ENCODE results near the gene CFDP1. TPM values are rescaled to one million over a fixed set of nuclear protein-coding genes. Genes with fewer than 3 reads are reported as not detected.
A peak's percentile ranks its signal among the peaks of the same experiment; 100 is the strongest.
"Not testable (repeated sequence)": the region's sequence is repeated elsewhere in the genome, so short reads cannot be mapped to it uniquely, and the experiment has no call there.

The CFDP1 gene
- total RNA-seq, 2 experiments from 2014 or later = 35.1 to 36.2 TPM

DNA sequence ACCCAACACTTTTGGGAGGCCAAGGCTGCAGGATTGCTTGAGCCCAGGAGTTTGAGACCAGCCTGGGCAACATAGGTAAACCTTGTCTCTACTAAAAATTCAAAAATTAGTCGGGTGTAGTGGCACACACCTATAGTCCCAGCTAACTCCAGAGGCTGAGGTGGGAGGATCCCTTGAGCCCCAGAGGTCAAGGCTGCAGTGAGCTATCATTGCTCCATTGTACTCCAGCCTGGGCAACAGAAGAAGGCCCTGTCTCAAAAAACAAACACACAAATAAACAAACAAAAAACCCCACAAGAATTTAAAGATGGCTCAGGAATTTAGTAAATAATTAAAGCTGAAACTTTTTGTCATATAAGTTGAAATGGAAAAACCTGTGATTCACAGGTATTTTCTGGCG lies 33.5 kb upstream of the CFDP1 start:
- Mint-ChIP-seq H3K27me3 (no peaks in the 10 kb centered on the region), H3K9me3 (no peaks in the 10 kb centered on the region), H3K36me3 (ENCODE audit: low read depth) (peaks cover 6% of the 10 kb centered on the region), H3K27ac (no peak overlapping the region), H3K4me1 (peaks cover 23% of the 10 kb centered on the region), H3K4me3 (no peak overlapping the region)
- DNase-seq = no peak
- POLR2A ChIA-PET = interaction anchor here (0.7 kb wide), 1 partner anchor 33 kb away, joined by 3 read pairs; the partner anchor contains the start of gene CFDP1
- CTCF ChIA-PET = interaction anchor here (0.6 to 2.0 kb wide), 4 partner anchors 33 to 267 kb away, joined by 4 to 11 read pairs (median 5); partner anchors contain the start of gene CFDP1

DNA sequence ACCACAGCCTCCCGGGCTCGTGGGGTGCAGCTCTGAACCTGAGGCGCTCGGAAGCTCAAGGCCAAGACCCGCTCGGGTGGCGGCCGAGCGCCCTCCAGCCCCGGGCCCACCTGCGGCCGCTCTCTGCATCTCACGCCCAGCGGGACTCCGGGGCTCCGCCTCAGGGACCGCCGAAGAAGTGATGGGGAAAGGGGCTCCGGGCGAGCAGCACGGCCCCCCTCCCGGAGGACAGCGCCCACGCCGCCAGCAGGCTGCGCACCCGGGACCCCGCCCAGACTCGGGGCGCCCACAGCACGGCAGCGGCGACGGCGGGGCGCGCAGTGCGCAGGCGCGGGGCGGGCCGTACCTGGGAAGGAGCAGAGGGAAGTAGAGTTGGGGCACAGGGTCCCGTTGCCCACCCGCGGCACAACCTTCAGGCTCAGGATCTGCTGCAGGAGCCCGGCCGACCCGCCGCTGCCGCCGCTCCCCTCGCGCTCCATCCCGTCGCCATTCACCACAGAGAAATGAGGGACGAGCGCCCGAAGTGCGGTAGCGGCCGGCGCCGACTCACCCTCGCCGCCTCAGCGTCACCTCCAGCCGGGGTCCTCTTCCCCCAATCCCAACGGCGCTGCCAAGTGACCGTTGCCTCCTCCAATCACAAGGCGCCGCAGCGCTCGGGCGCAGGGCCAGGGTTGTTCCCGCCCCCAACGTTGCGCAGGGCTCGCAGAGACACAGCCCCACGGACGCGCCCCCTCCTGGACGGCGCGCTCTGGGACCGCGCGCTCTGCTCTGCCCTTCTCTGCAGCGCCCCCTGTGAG lies 31.0 kb upstream of the CFDP1 start, which contains the start of gene TMEM170A:
TMEM170A (minus strand) TSS at position 568 of the 797 bp plus-strand sequence; CDS start at position 479, 89 bp downstream.
- Mint-ChIP-seq H3K4me1 (peaks cover 42% of the 10 kb centered on the region), H3K27me3 (no peaks in the 10 kb centered on the region), H3K36me3 (ENCODE audit: low read depth) (peaks cover 16% of the 10 kb centered on the region), H3K4me3 (peak within 1 kb of the TSS; percentile 90), H3K27ac (peak within 1 kb of the TSS; percentile 92), H3K9me3 (no peaks in the 10 kb centered on the region)
- ChIA-PET POLR2A (interaction anchor here (0.6 to 3.5 kb wide), 11 partner anchors 9 to 1167 kb away, joined by 3 to 28 read pairs (median 4); partner anchors contain the start of genes ADAT1, CFDP1, GABARAPL2 and KARS1), CTCF (interaction anchor here (0.7 to 3.5 kb wide), 23 partner anchors 8 to 390 kb away, joined by 3 to 50 read pairs (median 5); partner anchors contain the start of genes ADAT1, CFDP1, KARS1 and TERF2IP)
- peak; percentile 99 for DNase-seq

DNA sequence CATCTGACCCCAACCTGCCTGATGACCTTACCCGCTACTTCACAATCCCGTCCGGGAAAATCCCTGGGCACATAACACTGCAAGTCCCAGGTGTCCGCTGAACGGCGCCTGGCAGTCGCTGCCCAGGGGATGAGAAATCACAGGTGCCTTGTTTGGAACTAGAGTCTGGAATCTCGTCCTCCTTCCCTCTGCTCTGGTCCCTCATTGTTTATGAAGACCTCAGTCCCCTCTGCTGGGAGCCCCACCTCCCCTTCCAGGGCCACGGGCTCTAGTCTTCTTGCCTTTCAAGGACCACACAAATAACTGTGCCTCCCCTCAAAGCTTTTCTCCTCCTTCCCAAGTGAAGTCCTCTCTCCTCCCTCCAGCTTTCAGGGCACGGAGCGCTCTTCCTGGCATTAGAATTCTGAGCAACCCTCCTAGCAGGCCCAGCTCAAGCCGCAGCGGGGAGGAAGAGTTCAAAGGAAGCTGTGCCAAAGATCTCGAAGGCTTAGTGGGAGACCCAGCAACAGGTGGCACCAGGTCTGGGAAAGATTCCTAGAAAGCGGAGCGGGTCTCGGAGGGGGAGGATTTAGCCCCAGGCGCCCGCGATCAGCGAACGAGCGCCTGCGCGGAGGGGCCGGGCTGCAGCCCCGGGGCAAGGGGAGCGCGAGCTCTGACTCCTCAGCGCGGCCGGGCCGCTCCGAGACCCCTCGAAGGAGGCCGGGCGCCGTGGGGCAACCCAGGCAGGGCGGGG lies 30.3 kb upstream of the CFDP1 start:
- H3K36me3 Mint-ChIP-seq (ENCODE audit: low read depth) = peaks cover 16% of the 10 kb centered on the region
- CTCF ChIA-PET = interaction anchor here (0.7 to 3.5 kb wide), 10 partner anchors 9 to 389 kb away, joined by 3 to 50 read pairs (median 4); partner anchors contain the start of genes CFDP1, KARS1 and TERF2IP
- H3K4me1 Mint-ChIP-seq = peaks cover 42% of the 10 kb centered on the region
- peak overlapping the region; percentile 90 for H3K4me3 Mint-ChIP-seq
- H3K9me3 Mint-ChIP-seq, H3K27me3 Mint-ChIP-seq: not testable (repeated sequence)
- peak; percentile 43 for DNase-seq
- POLR2A ChIA-PET = interaction anchor here (0.6 to 3.5 kb wide), 12 partner anchors 8 to 1166 kb away, joined by 3 to 28 read pairs (median 4); partner anchors contain the start of genes ADAT1, CFDP1, GABARAPL2 and KARS1
- H3K27ac Mint-ChIP-seq = peak overlapping the region; percentile 92

DNA sequence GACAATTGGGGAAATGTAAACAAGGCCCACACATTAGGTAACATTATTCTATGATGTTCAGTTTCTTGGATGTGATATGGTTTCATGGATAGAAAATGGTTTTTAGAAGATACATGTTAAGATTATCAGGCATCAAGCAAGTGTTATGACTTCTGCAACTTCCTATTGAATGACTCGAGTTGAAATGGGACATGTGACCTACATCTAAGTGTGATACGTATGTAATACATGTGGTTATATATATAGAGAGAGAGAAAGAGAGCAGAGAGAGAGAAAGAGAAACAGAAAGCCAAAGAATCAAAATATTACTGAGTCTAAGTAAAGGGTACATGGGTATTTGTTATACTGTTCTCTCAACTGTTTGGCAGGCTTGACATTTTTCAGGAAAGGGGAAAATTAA lies 29.5 kb upstream of the CFDP1 start:
- peak overlapping the region; percentile 92 for H3K27ac Mint-ChIP-seq
- H3K4me1 Mint-ChIP-seq = peaks cover 42% of the 10 kb centered on the region
- POLR2A ChIA-PET = interaction anchor here (3.5 kb wide), 1 partner anchor 29 kb away, joined by 28 read pairs; the partner anchor contains the start of gene CFDP1
- CTCF ChIA-PET = interaction anchor here (0.8 to 3.5 kb wide), 2 partner anchors 10 to 29 kb away, joined by 3 to 50 read pairs; partner anchors contain the start of gene CFDP1
- H3K36me3 Mint-ChIP-seq (ENCODE audit: low read depth) = peaks cover 18% of the 10 kb centered on the region
- peak overlapping the region; percentile 90 for H3K4me3 Mint-ChIP-seq
- no peak for DNase-seq
- no peaks in the 10 kb centered on the region for H3K27me3 Mint-ChIP-seq
- H3K9me3 Mint-ChIP-seq = no peaks in the 10 kb centered on the region

DNA sequence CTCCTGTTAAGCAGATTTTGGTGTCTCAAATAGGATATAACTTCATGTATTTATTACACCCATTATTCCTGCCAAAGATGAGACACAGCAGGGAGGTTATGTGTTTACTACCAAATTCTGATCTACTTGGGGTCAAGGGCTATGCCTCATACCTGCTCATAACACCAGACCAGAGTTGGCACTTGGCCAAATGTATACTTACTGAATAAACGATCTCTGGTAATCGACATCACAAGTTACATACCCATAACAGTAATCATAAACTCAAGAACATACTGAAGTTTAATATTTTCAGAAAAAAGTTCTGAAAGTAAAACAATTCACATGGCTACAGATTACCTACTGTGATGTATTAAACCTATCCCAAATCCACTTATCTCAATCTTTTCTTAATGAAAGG lies 28.3 kb upstream of the CFDP1 start:
- Mint-ChIP-seq H3K4me1 (peaks cover 46% of the 10 kb centered on the region), H3K4me3 (no peak overlapping the region), H3K27me3 (no peaks in the 10 kb centered on the region), H3K9me3 (no peaks in the 10 kb centered on the region), H3K36me3 (ENCODE audit: low read depth) (peaks cover 18% of the 10 kb centered on the region), H3K27ac (no peak overlapping the region)
- CTCF ChIA-PET = no interaction called here
- DNase-seq = no peak
- POLR2A ChIA-PET = no interaction called here

DNA sequence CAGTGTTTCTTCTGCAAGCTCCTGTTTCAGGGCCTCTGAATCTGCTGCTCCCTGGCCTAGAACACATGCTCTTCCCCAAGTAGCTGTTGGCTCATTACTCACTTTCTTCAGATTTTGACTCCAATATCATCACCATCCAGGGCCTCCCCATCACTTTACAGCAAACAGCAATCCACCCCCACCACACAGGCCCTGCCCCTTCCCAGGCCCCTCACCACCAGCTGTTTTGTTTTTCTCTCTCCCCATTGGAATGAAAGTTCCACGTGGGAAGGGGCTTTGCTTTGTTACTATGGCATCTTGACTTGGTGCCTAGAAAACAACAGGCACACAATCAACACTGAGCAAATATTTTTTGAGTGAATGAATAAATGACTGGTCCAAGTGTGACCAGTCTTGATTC lies 27.1 kb upstream of the CFDP1 start:
- no peaks in the 10 kb centered on the region for H3K27me3 Mint-ChIP-seq
- ChIA-PET POLR2A (interaction anchor here (1.2 kb wide), 1 partner anchor 27 kb away, joined by 5 read pairs; the partner anchor contains the start of gene CFDP1), CTCF (no interaction called here)

DNA sequence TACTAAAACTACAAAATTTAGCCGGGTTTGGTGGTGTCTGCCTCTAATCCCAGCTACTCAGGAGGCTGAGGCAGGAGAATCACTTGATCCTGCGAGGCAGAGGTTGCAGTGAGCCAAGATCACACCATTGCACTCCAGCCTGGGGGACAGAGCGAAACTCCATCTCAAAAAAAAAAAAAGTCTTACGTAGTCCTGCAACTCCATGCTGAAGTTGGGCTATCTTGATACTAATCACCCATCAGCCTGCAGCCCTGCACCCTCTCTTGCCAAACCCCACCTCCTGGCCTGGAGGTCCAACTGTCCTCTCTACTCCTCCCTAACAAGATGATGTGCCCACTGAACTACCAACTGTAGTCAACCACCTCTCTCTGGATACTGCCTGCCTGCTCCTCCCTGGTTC lies 26.4 kb upstream of the CFDP1 start:
- Mint-ChIP-seq H3K9me3 (no peaks in the 10 kb centered on the region), H3K27ac (no peak overlapping the region), H3K4me1 (peaks cover 43% of the 10 kb centered on the region), H3K36me3 (ENCODE audit: low read depth) (peaks cover 18% of the 10 kb centered on the region), H3K27me3 (no peaks in the 10 kb centered on the region), H3K4me3 (no peak overlapping the region)
- POLR2A ChIA-PET = interaction anchor here (1.2 kb wide), 1 partner anchor 26 kb away, joined by 5 read pairs; the partner anchor contains the start of gene CFDP1
- no peak for DNase-seq
- CTCF ChIA-PET = no interaction called here

More for the DNA sequence above, 27.1 kb upstream of the CFDP1 start:
- H3K36me3 Mint-ChIP-seq (ENCODE audit: low read depth) = peaks cover 18% of the 10 kb centered on the region
- no peak for DNase-seq
- H3K9me3 Mint-ChIP-seq = no peaks in the 10 kb centered on the region
- no peak overlapping the region for H3K4me3 Mint-ChIP-seq
- peaks cover 46% of the 10 kb centered on the region for H3K4me1 Mint-ChIP-seq
- H3K27ac Mint-ChIP-seq = no peak overlapping the region

DNA sequence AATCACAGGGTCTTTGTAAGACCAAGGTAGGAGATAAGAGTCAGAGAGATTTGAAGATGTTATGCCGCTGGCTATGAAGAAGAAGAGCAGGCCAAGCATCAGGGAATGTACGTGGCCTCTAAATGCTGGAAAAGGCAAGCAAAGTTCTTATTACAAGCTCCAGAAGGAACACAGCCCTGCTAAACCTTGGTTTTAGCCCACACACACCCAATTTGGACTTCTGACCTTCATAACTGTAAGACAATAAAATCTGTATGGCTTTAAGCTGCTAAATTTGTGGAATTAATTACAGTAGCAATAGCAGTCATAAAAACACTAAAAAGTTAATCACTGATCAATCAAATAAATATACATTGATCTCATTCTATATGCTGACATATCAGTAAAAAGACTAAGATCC lies 25.1 kb upstream of the CFDP1 start:
- Mint-ChIP-seq H3K27ac (no peak overlapping the region), H3K9me3 (no peaks in the 10 kb centered on the region), H3K36me3 (ENCODE audit: low read depth) (peaks cover 15% of the 10 kb centered on the region), H3K4me3 (no peak overlapping the region), H3K4me1 (peaks cover 40% of the 10 kb centered on the region), H3K27me3 (no peaks in the 10 kb centered on the region)
- CTCF ChIA-PET = no interaction called here
- POLR2A ChIA-PET = no interaction called here
- no peak for DNase-seq

DNA sequence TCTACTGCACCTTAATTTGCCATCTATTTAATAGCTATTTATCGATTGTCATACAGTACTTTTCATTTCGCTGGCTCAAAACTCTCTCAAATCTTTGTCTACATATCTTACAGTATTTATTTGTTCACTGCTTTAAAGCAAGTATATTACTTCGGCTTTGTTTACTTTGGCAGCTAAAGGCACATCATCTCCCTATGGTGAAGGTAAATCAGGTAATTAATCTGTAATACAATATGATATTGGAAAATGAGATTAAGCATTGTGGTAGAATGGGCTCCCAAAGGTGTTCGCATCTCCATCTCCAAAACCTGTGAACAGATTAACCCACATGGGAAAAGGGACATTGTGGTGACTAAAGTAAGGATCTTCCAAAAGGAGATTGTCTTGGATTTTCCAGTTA lies 24.7 kb upstream of the CFDP1 start:
- no peaks in the 10 kb centered on the region for H3K9me3 Mint-ChIP-seq
- H3K4me1 Mint-ChIP-seq = peaks cover 36% of the 10 kb centered on the region
- no peak for DNase-seq
- H3K4me3 Mint-ChIP-seq = no peak overlapping the region
- H3K27me3 Mint-ChIP-seq = no peaks in the 10 kb centered on the region
- H3K27ac Mint-ChIP-seq = no peak overlapping the region
- POLR2A ChIA-PET = interaction anchor here (1.4 kb wide), 1 partner anchor 25 kb away, joined by 3 read pairs; the partner anchor contains the start of gene CFDP1
- CTCF ChIA-PET = interaction anchor here (1.0 kb wide), 1 partner anchor 58 kb away, joined by 3 read pairs; no protein-coding TSS in a partner anchor
- peaks cover 15% of the 10 kb centered on the region for H3K36me3 Mint-ChIP-seq (ENCODE audit: low read depth)

DNA sequence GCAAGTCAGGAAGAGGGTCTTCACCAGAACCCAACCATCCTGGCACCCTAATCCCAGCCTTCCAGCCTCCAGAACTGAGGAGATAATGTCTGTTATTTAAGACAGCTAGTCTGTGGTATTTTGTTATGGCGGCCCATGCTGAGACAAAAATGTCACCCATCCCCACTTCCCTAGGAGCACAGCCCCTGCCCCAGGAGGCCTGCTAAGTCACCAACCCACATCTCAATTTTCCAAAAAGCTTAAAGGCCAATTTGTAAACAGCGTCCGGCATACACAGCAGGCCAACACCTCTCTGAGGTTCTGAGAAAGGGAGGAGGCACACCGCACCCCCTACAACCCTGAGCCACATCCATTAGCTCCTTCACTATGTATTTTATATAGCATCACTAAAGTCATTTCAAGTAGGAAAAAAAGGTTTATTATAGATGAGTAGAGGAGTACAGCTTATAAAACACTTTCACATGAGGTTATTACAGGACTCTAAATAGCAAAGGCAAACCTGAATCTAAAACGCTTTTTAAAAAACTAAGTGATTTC lies 24.2 kb upstream of the CFDP1 start:
- H3K4me3 Mint-ChIP-seq = no peak overlapping the region
- CTCF ChIA-PET = interaction anchor here (1.0 to 1.9 kb wide), 2 partner anchors 24 to 59 kb away, joined by 3 to 4 read pairs; partner anchors contain the start of gene CFDP1
- H3K27me3 Mint-ChIP-seq = no peaks in the 10 kb centered on the region
- H3K27ac Mint-ChIP-seq = no peak overlapping the region
- DNase-seq = no peak
- H3K36me3 Mint-ChIP-seq (ENCODE audit: low read depth) = peaks cover 12% of the 10 kb centered on the region
- H3K4me1 Mint-ChIP-seq = peaks cover 31% of the 10 kb centered on the region
- no peaks in the 10 kb centered on the region for H3K9me3 Mint-ChIP-seq
- POLR2A ChIA-PET = interaction anchor here (1.4 kb wide), 1 partner anchor 24 kb away, joined by 3 read pairs; the partner anchor contains the start of gene CFDP1

DNA sequence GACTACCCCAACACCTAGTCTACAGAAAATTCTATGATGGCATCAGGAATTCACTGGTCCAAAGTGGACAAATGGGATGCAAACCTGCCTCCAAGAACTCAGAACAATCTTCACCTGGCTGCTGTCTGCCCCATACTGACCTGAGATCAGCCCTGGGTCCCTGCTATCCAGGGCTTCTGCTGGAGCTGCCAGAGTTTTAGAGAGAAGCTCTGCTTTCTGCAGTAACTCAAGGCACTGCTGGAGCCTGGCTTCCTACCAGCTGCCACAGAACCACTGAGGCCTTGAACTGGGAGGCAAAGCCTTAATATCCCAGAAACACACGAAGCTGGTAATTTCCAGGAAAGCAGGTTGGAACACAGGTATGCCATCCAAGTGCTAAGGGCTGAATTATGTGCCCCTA lies 23.7 kb upstream of the CFDP1 start:
- no peaks in the 10 kb centered on the region for H3K27me3 Mint-ChIP-seq
- H3K9me3 Mint-ChIP-seq = no peaks in the 10 kb centered on the region
- no peak overlapping the region for H3K27ac Mint-ChIP-seq
- no peak overlapping the region for H3K4me3 Mint-ChIP-seq
- POLR2A ChIA-PET = interaction anchor here (1.4 kb wide), 1 partner anchor 24 kb away, joined by 3 read pairs; the partner anchor contains the start of gene CFDP1
- peaks cover 12% of the 10 kb centered on the region for H3K36me3 Mint-ChIP-seq (ENCODE audit: low read depth)
- H3K4me1 Mint-ChIP-seq = peaks cover 25% of the 10 kb centered on the region
- CTCF ChIA-PET = interaction anchor here (0.6 to 1.9 kb wide), 3 partner anchors 23 to 61 kb away, joined by 3 to 4 read pairs (median 4); partner anchors contain the start of gene CFDP1
- no peak for DNase-seq

DNA sequence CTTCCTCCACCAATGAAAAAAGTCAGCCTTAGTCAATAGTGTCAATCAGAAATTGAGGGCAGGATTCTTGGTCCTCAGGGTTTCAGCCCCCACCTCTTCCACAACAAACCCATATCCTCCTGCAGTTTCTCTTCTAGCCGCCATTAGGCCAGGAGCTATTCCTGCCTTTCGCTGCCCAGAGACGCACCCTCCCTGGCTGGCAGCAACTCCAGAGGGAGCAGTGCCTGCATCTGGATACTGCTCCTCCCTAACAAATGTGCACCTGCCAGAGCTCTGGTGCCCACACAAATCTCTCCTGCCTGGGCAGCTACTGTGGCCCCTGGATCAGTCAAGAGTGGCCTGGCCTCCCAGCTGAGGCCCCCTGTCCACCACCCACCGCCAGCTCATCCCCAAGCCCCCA lies 23.2 kb upstream of the CFDP1 start:
- H3K27me3 Mint-ChIP-seq, H3K27ac Mint-ChIP-seq, H3K4me3 Mint-ChIP-seq, H3K9me3 Mint-ChIP-seq, DNase-seq: not testable (repeated sequence)
- CTCF ChIA-PET = interaction anchor here (0.6 to 1.9 kb wide), 5 partner anchors 9 to 61 kb away, joined by 3 to 10 read pairs (median 4); partner anchors contain the start of genes CFDP1 and TMEM170A
- POLR2A ChIA-PET = interaction anchor here (1.4 kb wide), 1 partner anchor 23 kb away, joined by 3 read pairs; the partner anchor contains the start of gene CFDP1
- H3K4me1 Mint-ChIP-seq = peaks cover 20% of the 10 kb centered on the region
- peaks cover 12% of the 10 kb centered on the region for H3K36me3 Mint-ChIP-seq (ENCODE audit: low read depth)

Measured in activated CD4-positive, alpha-beta memory T cell treated with anti-CD3 and anti-CD28 coated beads, Interleukin-2, amount 10 ng/mL, durations not matched to agents 7 days and 5 days (primary cell).